ENCODE measurements around the gene STK39.

Gene STK39

DNA sequence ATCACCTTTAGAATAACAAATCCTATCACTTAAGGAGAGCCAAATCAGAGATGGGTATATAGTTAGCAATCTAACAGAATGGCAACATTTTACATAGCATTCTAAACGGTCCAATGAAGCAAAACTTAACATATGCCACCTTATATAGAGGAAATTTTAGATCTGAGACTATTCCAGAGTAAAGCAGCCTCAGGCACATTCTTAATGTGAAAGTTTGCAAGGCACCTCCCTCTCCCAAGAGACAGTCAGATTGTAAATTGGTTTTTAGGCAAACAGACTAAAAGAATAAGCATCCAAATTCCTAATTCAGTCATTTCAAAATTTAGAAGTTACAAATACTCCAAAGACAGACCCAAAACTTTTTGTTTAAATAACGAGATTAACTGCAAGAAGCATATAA, 292.9 kb downstream of the STK39 start:
- no peak for DNase-seq (ENCODE audit: low read depth)

DNA sequence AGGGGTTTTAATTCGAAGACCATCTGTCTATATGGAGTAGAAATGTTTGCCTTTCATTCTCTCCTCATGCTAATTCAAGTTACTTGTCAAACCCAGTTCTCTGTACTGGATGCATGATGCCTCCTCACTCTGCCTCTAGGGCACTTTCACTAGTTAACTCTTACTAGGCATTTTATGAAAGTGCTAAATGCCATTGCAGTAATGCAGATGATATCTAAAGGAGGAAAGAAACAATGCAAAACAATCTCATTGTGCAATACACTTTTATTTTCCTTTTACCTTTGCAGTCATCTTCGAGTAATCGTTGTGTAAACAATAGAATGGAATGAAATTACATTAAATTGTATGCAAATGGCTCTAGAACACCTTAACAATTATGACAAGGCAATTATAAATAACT, 293.6 kb downstream of the STK39 start:
- no peak for DNase-seq (ENCODE audit: low read depth)

DNA sequence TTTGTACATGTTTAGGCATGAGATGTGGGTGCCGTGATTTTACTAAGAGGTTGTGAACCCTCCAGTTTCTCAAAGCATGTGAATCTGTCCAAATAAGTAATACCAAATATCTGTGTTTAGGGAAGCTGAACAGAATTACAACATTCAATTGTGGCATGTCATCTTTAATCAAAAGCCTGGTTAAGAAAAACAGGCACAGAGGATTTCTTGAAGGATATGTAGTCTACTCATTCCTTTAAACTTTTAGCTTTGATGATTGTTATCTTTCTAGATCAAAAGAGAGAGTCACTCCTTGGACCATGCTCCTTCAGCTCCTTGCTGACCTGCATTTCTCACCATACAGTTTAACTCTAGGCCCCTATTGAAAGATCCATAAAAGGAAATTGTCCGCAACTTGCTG, 296.8 kb downstream of the STK39 start:
- DNase-seq (ENCODE audit: low read depth), result no peak

DNA sequence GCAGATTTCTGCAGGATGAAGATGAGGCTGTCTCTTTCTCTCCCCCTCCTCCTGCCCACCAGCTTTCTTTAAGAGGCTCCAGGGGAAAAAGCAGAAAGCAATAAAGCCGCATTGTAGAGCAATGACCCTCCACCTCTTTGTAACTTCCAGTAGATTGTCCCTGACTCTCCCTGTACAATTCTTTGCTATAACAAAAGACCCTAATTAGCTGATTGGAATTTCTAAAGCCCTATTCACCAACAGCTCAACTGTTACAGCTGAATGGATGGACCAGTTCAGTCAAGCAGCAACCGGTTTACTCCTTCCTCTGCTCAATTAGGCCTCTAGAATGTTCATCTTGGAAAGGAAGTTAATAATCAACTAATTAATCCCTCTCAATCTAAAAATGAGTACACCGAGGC, 301.0 kb downstream of the STK39 start:
- DNase-seq (ENCODE audit: low read depth), result no peak

DNA sequence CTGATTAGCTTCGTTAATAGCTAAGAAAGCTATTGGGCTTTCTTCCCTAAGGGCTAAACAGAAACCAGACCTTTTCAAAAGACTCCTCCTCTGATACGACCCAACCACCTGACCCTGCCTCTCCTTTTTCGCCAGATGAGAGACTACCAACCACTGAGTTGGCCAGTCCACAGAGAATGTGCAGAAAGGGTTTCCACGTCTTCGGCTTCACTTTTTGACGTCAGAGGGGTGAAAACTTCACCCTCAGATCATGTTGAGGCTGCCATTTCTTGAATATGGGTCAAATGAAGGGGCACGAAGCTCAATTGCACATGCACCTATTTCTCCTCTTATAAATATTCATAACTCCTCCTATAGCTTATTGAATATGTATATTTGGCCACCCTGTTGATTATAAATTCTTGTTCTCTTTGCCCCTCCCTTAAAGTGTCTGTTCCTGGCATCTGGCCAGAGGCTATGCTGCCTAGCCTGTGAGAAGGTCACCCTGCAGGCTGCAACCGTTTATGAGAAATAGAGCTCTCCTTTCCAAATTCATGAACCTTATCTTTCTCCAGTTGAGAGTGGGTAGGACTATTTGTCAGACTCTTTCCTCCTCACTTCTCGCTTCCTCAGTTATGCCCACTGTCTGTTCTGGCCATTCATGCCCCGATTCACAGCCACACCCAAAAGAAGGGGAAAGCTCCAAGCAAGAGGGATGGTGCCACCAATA, 301.6 kb downstream of the STK39 start:
- DNase-seq (ENCODE audit: low read depth), result no peak

DNA sequence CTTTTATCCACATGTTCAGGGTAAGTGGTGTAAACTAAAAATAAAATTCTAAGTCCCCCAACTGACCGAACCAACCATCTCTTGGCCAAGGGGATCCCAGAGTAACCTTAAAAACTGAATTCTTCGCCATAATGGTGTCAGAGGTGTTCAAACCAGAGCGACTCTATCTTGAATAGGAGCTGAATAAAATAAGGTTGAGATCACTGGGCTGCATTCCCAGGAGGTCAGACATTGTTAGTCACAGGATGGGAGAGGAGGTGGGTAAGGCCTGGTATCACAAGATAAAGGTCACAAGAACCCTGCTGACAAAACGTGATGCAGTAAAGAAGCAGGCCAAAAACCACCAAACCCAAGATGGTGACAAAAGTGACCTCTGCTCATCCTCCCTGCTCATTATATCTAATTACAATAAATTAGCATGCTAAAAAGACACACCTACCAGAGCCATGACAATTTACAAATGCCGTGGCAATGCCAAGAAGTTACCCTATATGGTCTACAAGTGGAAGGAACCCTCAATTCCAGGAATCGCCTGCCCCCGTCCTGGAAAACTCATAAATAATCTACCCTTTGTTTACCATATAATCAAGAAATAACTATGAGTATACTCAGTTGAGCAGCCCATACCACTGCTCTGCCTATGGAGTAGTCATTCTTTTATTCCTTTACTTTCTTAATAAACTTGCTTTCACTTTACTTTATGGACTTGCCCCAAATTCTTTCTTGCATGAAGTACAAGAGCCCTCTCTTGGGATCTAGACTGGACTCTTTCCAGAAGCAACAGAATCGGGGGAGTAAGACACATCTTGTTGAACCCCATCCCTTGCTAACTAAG, 302.4 kb downstream of the STK39 start:
- DNase-seq (ENCODE audit: low read depth), result no peak

DNA sequence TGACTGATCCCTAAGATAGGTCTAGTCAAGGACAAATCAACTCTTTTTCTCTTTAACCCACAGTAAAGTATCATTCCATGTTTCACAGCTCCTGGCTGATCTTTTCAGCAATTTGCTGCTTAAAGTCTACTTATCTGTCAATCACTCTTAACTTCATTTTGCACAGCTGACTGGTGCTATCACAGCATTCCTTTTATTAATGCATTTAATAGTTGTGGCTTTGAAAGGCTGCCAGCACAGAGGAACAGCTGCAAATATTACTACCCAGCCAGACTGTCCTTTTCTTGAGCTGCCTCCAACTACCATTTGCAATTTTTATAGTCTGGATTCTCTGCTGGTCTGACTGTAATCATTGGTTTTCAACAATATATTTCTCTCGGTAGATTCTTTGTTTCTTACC, 303.5 kb downstream of the STK39 start:
- DNase-seq (ENCODE audit: low read depth), result no peak

DNA sequence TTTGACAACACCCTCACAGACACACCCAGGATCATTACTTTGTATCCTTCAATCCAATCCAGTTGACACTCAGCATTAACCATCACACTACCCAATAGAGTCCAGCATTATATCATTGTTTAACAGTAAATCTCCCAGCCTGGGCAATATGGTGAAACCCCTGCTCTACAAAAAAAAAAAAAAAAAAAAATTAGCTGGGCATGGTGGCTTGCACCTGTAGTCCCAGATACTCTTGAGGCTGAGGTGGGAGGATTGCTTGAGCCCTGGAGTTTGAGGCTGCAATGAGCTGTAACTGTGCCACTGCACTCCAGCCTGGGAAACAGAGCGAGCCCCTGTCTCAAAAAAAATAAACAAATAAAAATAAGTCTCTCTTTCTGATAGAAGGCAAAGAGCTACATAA, 304.0 kb downstream of the STK39 start:
- DNase-seq (ENCODE audit: low read depth), result no peak

DNA sequence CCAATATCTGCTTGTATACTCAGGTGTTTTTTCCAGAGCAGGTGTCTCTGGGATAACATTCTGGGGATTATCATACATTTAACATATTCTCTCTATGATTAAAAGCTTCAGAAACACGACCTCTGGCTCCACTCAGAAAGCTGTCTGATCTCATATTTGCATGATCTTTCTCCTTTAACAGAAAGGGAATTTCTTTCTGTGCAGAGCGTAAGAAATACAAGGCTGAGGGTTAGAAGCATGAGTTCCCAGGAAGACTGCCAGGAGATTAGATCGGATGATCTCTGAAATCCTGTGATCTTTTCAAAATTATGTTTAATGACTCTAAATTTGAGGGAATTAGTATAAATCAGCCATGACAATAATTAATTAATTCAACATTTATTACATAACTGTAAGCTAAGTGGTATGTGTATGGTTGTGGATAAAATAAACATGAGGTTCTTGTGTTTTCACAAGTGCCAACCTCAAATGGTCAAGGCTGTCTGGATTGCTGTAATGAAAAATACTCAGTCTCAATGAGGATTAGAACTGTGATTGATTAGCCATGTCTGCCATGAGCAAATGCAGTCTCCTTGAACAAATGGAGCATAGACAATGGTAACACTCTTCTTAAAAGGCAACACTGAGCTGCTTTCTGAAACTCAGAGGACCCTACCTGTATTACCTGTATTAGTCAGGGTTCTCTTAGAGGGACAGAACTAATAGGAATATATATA, 304.9 kb downstream of the STK39 start:
- no peak for DNase-seq (ENCODE audit: low read depth)

DNA sequence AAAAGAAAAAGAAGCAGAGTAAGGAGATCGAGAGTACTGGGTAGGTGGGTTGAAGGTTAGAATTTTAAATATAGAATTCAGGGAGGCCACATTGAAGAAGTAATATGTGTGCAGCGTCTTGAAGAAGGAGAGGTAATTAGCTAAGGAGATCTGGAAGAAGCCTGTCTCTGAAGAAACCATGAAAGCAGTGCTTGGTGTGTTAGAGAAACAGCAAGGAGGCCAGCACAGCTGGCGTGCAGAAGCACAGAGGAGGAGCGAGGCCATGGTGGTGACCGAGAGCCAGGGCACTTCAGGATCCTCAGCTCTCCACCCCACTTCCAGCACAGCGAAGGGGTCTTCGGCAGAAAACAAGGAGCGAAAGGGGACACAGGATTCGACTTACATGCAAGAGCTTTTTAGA, 305.8 kb downstream of the STK39 start:
- DNase-seq (ENCODE audit: low read depth), result no peak

DNA sequence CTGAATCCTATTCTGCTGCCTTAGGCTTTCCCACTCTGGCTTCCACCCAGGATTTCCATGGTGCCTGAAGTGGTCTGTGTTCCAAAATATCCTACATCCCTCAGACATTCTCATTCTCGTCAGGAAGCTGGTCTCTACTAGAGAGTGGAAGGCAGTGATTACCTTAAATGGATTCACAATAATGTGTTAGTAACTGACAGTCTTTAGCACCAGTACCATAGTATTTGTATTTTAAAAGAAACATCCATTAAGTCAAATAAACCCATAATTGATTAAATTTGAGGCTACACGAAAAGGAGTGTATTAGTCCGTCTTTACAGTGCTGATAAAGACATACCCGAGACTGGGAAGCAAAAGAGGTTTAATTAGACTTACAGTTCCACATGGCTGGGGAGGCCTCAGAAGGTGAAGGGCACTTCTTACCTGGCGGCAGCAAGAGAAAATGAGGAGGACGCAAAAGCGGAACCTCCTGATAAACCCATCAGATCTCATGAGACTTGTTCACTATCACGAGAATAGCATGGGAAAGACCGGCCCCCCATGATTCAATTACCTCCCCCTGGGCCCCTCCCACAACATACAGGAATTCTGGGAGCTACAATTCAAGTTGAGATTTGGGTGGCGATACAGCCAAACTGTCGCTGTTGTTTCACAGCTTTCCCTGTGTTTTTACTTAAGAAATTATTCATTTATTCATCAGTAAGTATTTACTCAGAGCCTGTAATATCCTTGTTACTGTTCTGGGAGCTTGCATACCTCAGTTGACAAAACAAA, 306.5 kb downstream of the STK39 start:
- no peak for DNase-seq (ENCODE audit: low read depth)

DNA sequence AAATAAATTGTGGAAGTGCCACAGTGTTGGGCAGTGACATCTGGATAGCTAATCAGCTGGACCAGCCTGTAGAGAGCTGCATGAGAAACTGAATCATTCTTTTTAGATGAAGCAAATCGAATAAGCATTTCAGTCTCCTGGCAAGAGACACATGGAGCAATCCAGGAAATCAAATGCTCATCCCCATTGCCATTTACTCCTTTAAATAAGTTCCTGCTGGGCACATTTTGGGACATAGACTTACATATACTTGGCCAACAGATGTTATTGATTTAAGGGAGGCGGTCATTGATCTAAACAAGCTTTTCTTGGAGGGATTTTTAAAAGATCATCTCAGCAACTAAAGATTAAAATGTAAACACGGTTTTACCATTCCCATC, 307.1 kb downstream of the STK39 start:
- no peak for DNase-seq (ENCODE audit: low read depth)

DNA sequence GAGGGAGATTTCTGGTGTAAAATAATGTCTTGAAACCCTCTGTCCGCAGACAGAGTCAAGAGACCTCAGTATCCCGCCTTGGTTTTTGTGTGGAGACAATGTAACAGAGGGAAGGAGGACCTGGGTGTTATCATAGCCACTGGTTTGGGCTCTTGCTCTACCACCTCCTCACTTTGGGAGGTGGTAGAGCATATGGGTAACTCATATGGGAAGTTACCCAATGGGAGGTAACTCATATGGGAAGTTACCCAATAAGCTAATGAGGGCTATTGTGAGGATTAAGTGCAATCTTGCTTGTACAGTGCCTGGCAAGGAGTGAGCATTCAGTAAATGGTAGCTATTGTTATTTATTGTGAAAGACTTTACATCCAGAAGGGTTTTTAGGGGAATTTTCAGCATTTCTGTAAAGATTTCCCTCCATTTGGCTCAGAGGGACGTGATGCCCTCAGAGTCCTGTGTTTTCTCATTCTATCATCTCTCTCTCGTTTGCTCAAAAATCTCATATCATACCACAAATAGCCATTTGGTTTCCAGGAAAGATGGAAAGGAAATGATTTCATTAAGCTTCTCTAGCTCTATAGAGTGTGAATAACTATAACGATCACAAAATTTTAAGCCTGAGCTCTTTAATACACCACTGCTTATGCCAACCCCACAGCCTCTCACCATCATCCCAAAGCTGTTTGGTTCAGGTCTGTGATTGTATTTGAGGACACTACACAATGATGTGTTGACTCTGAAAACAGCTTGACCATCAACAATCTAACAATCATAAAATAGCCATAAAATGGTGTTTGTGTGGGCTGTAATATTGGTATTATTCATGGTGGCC, 307.7 kb downstream of the STK39 start:
- DNase-seq (ENCODE audit: low read depth), result no peak

DNA sequence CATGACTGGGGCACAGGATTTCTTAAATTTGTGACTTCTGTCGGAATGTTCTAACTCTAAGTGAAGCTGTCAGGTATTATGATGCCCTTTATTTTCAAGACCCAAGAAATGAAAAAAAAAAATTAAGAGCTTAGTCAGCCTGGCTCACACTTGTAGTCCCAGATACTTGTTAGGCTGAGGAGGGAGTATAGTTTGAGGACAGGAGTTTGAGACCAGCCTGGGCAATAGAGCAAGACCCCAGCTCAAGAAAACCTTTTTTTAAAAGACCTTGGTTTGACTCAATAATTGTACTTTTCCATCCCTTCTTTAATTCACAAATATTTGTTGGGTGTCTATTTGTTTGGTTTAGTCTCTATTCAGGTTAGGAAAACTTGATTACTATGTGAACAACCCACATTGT, 310.0 kb downstream of the STK39 start:
- DNase-seq (ENCODE audit: low read depth), result no peak

DNA sequence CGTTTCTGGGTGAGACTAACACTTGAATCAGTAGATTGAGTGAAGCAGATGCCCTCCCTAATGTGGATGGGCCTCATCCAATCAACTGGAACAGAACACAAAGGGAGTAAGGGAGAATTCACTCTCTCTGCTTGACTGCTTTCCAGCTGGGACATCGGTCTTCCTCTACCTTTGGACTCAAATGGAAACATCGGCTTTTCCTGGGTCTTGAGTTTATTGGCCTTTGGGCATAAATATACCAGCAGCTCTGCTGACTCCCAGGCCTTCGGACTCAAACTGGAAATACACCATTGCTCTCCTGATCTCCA, 311.6 kb downstream of the STK39 start:
- no peak for DNase-seq (ENCODE audit: low read depth)

DNA sequence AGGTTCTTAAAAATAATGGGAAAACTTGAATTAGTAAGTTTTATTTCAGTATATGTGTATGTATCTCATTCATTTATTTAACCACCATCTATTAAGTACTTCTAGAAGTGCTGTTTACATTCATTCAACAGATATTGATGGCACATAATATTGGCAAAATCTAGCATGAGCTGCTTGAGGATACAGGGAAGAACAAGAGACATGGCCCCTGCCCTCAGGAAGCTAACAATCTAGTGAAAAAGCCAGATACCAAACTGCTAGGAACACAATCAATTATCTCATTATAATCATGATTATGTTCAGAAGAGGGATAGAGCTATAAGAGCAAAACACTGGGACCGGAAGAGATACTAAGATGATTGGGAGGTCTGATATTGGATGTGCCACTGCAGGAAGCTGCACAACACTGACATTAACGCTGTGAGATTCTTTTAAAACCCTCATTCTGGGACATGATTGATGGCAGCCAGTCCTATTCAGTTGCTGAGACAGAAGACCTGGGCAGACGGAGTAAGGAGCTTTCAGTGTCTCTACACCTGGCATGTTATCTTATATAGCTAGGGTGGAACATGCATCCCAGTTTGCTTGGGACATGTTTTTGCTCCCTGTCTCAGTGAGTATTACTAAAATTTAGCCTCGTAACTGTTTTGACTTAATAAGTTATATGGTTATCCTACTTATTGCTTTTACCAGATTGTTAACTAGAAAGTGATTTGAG, 314.1 kb downstream of the STK39 start:
- no peak for DNase-seq (ENCODE audit: low read depth)

DNA sequence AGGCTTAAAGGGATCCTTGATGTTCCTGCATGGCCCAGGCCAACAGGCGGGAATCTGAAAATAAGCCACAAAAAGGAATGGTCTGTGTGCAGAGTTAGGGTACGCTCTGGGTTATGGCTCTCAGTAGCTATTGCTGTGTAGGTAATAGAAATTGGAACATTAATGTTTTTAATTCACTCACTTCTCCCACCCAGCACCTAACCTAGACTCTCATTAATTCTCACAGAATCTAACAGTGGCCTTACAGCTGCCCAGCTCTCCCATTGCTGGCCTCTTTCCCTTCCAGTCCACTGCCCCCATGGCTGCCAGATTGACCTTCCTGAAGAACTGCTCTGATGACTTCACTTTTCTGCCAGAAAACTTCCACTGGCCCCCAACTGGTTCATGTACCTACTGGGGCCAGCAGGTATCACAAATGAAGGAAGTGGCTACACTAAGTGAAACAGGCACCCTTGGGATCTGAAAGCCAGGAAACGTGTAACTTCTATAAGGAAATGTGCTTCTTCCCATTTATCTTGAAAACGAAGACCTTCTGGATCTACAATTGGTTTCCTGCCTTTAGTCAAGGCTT, 315.2 kb downstream of the STK39 start:
- no peak for DNase-seq (ENCODE audit: low read depth)

DNA sequence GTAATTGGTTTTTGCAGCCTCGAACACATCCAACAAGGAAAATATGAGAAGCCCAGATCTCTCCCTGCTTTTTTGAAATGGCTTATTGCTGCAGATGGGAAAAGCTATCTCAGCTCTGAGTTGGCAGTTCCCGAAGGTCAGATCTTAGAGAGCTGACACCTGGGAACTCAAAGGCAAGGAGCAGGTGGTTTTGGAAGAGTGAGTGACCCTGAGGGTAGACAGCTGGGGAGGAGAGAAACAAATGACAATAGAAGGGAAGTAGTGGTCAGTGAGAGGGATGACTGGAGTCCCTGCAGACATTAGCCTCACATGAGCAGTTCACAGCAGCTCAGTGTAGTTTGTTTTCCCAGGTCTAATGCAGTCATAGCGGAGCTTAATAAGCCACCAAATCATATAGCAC, 317.9 kb downstream of the STK39 start:
- DNase-seq (ENCODE audit: low read depth), result no peak

DNA sequence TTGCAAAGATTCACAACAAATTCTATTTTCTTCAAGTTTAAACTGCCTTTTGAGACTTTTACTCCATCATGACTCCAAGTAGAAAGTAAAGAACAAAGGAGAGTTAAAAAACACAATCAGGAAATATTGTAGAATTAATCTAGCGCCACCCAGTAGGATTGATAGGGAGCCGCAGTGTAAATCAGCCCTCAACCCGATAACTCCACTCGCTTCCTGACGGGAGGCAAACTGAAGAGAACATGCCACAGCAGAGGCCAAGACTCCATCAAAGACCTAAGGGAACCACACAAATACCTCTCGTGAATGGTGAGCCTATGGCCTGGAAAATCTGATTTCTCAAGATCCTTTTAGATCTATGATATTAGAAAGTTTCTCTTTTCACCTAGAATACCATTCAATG, 319.0 kb downstream of the STK39 start:
- no peak for DNase-seq (ENCODE audit: low read depth)

DNA sequence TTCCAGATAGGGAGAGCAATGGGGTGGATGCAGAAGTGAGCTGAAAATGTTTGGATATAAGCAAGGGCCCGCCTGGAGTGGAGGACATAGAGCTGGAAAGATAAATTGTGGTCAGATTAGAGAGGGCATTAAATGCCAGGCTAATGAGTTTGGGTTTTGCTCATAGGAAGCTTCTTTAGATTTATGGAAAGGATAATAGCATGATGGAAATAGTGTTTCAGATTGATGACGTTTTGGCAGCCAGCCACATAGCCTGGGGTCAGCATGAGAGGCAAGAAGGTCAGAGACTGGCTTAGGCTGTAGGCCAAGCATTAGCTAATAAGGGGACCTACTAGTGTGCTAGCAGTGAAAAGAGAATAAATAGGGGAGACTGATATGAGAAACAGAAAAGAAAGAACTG, 321.6 kb downstream of the STK39 start:
- no peak for DNase-seq (ENCODE audit: low read depth)

DNA sequence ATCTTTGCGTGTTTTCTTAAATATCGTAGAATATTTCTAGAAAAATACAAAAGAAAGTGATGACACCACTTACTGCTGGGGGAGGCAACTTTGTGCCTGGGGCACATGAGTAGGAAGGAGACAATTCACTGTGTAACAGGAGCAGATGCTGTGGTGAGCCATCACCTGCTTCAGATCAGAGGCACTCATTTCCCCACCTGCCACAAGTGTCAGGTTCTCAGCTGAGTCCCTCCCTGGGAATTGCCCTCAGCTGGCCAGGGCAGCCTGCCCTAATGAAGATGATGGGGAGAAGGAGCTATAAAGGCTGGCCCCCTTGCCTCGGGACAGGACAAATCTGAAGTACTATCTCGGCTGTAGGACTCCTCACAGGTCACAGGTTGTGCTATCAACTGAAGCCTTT, 322.8 kb downstream of the STK39 start:
- no peak for DNase-seq (ENCODE audit: low read depth)
